ENCODE measurements around the gene USF3. TPM values are rescaled to one million over a fixed set of nuclear protein-coding genes. Genes with fewer than 3 reads are reported as not detected.

The USF3 gene
- total RNA-seq, 1 donor from 2014 or later: 15.3 TPM

- no peaks in the 10 kb centered on the region for H3K36me3 ChIP-seq
- no peak for DNase-seq (ENCODE audit: low spot score)
Measured at GRCh38 chr3:113660458-113660857, 36.0 kb downstream of the USF3 start.

GRCh38 chr3:113659996-113660395, 36.4 kb downstream of the USF3 start:
- Histone ChIP-seq H3K27ac (no peak overlapping the region), H3K36me3 (no peaks in the 10 kb centered on the region), H3F3A (ENCODE audit: low read depth) (no peaks in the 10 kb centered on the region), H3K9ac (no peak overlapping the region), H3K27me3 (no peaks in the 10 kb centered on the region), H3K4me2 (no peak overlapping the region), H3K4me1 (no peaks in the 10 kb centered on the region), H3K9me3 (ENCODE audit: low read depth) (no peaks in the 10 kb centered on the region), H4K20me1 (ENCODE audit: low read depth) (no peaks in the 10 kb centered on the region), H3K4me3 (no peak overlapping the region), H2AFZ (replicated peaks) (no peak overlapping the region), H3K79me2 (ENCODE audit: low read depth) (no peaks in the 10 kb centered on the region)
- TF ChIP-seq EZH2phosphoT487 (IDR thresholded peaks at IDR 0.05) (no peak), CTCF (IDR thresholded peaks at IDR 0.05) (no peak), EZH2 (IDR thresholded peaks at IDR 0.05) (no peak)
- Mint-ChIP-seq H3K4me1 (no peaks in the 10 kb centered on the region), H3K27me3 (ENCODE audit: insufficient read depth, low read depth) (no peaks in the 10 kb centered on the region), H3K9me3 (peaks cover 4% of the 10 kb centered on the region), H3K27ac (no peak overlapping the region), H3K36me3 (peaks cover 40% of the 10 kb centered on the region), H3K4me3 (no peak overlapping the region)
- no peak for DNase-seq (ENCODE audit: low spot score)

More at GRCh38 chr3:113660458-113660857, 36.0 kb downstream of the USF3 start:
- H2AFZ ChIP-seq (replicated peaks): no peak overlapping the region
- Mint-ChIP-seq H3K4me1 (no peaks in the 10 kb centered on the region), H3K4me3 (no peak overlapping the region), H3K27me3 (ENCODE audit: insufficient read depth, low read depth) (no peaks in the 10 kb centered on the region), H3K9me3 (peaks cover 4% of the 10 kb centered on the region), H3K27ac (no peak overlapping the region), H3K36me3 (peaks cover 39% of the 10 kb centered on the region)
- H3K9me3 ChIP-seq (ENCODE audit: low read depth): no peaks in the 10 kb centered on the region
- H3K4me1 ChIP-seq: no peaks in the 10 kb centered on the region
- H3K27me3 ChIP-seq: no peaks in the 10 kb centered on the region
- no peaks in the 10 kb centered on the region for H3K79me2 ChIP-seq (ENCODE audit: low read depth)
- H3K4me3 ChIP-seq: no peak overlapping the region
- H3K4me2 ChIP-seq: no peak overlapping the region
- TF ChIP-seq EZH2 (IDR thresholded peaks at IDR 0.05) (no peak), CTCF (IDR thresholded peaks at IDR 0.05) (no peak), EZH2phosphoT487 (IDR thresholded peaks at IDR 0.05) (no peak)
- no peaks in the 10 kb centered on the region for H4K20me1 ChIP-seq (ENCODE audit: low read depth)
- no peaks in the 10 kb centered on the region for H3F3A ChIP-seq (ENCODE audit: low read depth)
- no peak overlapping the region for H3K27ac ChIP-seq
- no peak overlapping the region for H3K9ac ChIP-seq

DNA sequence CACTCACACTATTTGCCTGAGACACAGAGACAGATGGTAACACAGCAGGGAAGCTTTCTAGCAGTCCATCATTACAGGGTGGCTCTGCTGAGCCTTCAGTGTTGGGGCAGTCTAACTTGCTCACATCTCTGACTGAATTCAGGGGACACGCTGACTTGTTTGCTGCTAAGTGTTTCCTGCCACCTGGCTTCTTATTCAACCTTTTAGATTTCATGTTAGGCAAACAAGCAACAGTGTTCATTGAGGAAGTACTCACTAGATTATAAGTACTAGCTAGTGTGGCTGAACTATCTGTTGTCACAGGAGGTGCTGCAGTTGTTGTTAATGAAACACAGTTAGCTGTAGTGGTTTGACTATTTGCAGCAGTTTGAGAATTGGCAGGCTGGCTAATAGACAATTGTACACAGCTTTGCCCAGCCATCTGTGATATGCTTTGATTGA, 37.3 kb downstream of the USF3 start:
- no peak overlapping the region for H3K4me3 ChIP-seq
- H3K4me1 ChIP-seq: no peaks in the 10 kb centered on the region
- TF ChIP-seq EZH2phosphoT487 (IDR thresholded peaks at IDR 0.05) (no peak), EZH2 (IDR thresholded peaks at IDR 0.05) (no peak), CTCF (IDR thresholded peaks at IDR 0.05) (no peak)
- no peak overlapping the region for H3K4me3 Mint-ChIP-seq
- H3K9me3 ChIP-seq (ENCODE audit: low read depth): no peaks in the 10 kb centered on the region
- no peaks in the 10 kb centered on the region for H3K36me3 ChIP-seq
- no peaks in the 10 kb centered on the region for H4K20me1 ChIP-seq (ENCODE audit: low read depth)
- H2AFZ ChIP-seq (replicated peaks): no peak overlapping the region
- peaks cover 4% of the 10 kb centered on the region for H3K9me3 Mint-ChIP-seq
- H3K27me3 Mint-ChIP-seq (ENCODE audit: insufficient read depth, low read depth): no peaks in the 10 kb centered on the region
- H3K36me3 Mint-ChIP-seq: peaks cover 40% of the 10 kb centered on the region
- no peaks in the 10 kb centered on the region for H3K4me1 Mint-ChIP-seq
- H3F3A ChIP-seq (ENCODE audit: low read depth): no peaks in the 10 kb centered on the region
- no peak for DNase-seq (ENCODE audit: low spot score)
- H3K9ac ChIP-seq: no peak overlapping the region
- H3K4me2 ChIP-seq: no peak overlapping the region
- no peak overlapping the region for H3K27ac Mint-ChIP-seq
- H3K79me2 ChIP-seq (ENCODE audit: low read depth): no peaks in the 10 kb centered on the region
- no peak overlapping the region for H3K27ac ChIP-seq
- H3K27me3 ChIP-seq: no peaks in the 10 kb centered on the region
